HL-60 (cell line): ENCODE data around the gene LRRK1.

Source experiments
- DNase-seq, 2 experiments: peaks; one replicate each; pipeline ENCODE4 v3.0.0-alpha.2; 2010 to 2020; ENCODE audit warnings: low read depth in 1 of 2, low spot score in 1 of 2
- H3K27ac ChIP-seq: fragments of 250-450 bp; sonication (Bioruptor Pico); replicated peaks from 2 replicates; pipeline ENCODE4 v1.5.1; 2020; ENCODE audit warnings: mild to moderate bottlenecking, moderate library complexity
- H3K27me3 ChIP-seq: fragments of 250-450 bp; sonication (Bioruptor Pico); 2 replicates; pipeline ENCODE4 v1.5.1; 2021; ENCODE audit warnings: mild to moderate bottlenecking, moderate library complexity; ENCODE audit not compliant: insufficient read depth, poor library complexity, severe bottlenecking
- H3K4me3 ChIP-seq: replicated peaks from 2 replicates; pipeline ENCODE4 v1.5.1; 2011; ENCODE audit warnings: mild to moderate bottlenecking, control low read depth, low read length; ENCODE audit not compliant: insufficient read depth
- CTCF ChIP-seq: IDR thresholded peaks from one replicate; pipeline ENCODE4 v1.5.1; 2011; ENCODE audit warnings: low read length, control low read depth, inconsistent platforms; ENCODE audit not compliant: insufficient read depth
- GABPA ChIP-seq: IDR thresholded peaks from 2 replicates; pipeline ENCODE4 v1.6.1; 2012; ENCODE audit warnings: low read depth
- POLR2AphosphoS5 ChIP-seq: IDR thresholded peaks from 2 replicates; pipeline ENCODE4 v1.6.1; 2012; ENCODE audit warnings: low read depth
- REST ChIP-seq: IDR thresholded peaks from 2 replicates; pipeline ENCODE4 v1.6.1; 2012; ENCODE audit warnings: low read depth; ENCODE audit not compliant: insufficient replicate concordance
- SPI1 ChIP-seq: IDR thresholded peaks from 2 replicates; pipeline ENCODE4 v1.6.1; 2012; ENCODE audit warnings: low read depth, mild to moderate bottlenecking, borderline replicate concordance

The LRRK1 gene

DNA sequence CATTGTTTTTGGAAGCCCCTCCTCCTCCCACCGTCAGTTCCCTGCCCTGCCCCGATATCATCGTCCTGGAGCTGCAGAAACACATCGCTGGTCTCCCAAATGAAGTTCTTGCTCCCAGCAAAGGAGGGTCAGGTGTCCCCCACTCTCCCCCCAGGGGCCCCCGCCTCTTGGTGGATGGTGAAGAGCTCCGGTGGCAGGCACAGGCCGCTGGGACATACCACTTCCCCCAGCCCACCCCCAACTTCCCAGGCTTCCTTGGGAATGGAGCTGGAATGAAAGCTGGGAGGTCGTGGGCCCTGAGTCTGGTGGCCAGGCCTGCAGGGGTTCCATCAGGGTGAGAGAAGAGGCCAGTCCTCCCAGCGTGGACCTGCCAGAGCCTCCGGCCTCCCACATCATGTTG, 195.0 kb downstream of the LRRK1 start:
- TF ChIP-seq REST (no peak), CTCF (no peak), GABPA (no peak), SPI1 (no peak), POLR2AphosphoS5 (no peak)
- H3K27ac ChIP-seq: no peak overlapping the region
- H3K4me3 ChIP-seq: no peak overlapping the region
- DNase-seq: no peak
- H3K27me3 ChIP-seq: no peaks in the 10 kb centered on the region

GRCh38 chr15:101114610-101115009, 195.5 kb downstream of the LRRK1 start:
- H3K4me3 ChIP-seq: no peak overlapping the region
- no peak for DNase-seq
- H3K27ac ChIP-seq: no peak overlapping the region
- no peaks in the 10 kb centered on the region for H3K27me3 ChIP-seq
- TF ChIP-seq CTCF: no peak
- no peak for TF ChIP-seq SPI1
- TF ChIP-seq REST: no peak
- TF ChIP-seq GABPA: no peak
- TF ChIP-seq POLR2AphosphoS5: no peak

DNA sequence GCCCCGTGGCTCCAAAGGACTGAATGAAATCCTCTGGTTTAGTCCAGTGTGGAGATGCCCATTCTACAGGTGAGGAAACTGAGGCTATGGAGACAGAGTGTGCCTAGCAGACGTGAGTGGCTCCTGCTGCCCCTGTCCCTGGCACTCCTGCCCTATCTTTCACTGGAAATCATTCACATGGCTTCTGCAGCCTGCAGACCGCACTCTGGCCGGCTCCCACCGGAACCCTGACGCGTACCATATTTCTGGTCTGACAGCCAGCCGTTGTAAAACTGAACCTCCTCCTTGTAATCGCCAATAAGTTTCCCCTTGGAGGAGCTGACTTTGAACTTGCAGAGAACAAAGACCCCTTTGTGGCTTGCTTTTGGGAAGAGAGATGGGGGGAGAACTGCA, 196.2 kb downstream of the LRRK1 start:
- Histone ChIP-seq H3K27me3 (no peaks in the 10 kb centered on the region), H3K4me3 (no peak overlapping the region), H3K27ac (no peak overlapping the region; the same call in 1 of the 2 replicates)
- DNase-seq: no peak
- TF ChIP-seq SPI1 (no peak), POLR2AphosphoS5 (no peak), CTCF (no peak)
